H1 (cell line): Measurements from ENCODE around the gene TSPOAP1. TPM values are rescaled to one million over a fixed set of nuclear protein-coding genes. Genes with fewer than 3 reads are reported as not detected.

Experiments used
- CTCF ChIA-PET: fragments of 300-600 bp; sonication (Branson Sonifier 250); formaldehyde crosslinking; loops from one replicate; lab custom pipeline; 2021; ENCODE audit not compliant: partially characterized antibody; lab: Charles Lee
- POLR2A ChIA-PET: fragments of 300-600 bp; sonication (Branson Sonifier 250); formaldehyde crosslinking; loops from one replicate; lab custom pipeline; 2021; ENCODE audit warnings: inconsistent platforms; ENCODE audit not compliant: partially characterized antibody; lab: Charles Lee
- DNase-seq, 2 experiments: peaks; one replicate each; pipeline versions ENCODE4 v3.0.0 to v3.0.0-alpha.2; 2010 to 2022; ENCODE audit warnings: low spot score in 2 of 2, low read depth in 1 of 2, mixed read lengths in 1 of 2
- FAIRE-seq: peaks from 2 replicates; lab custom pipeline; 2011; peaks lifted over from hg19 to GRCh38; lab: Jason Lieb, UNC
- H2AFZ ChIP-seq: 2 replicates; pipeline ENCODE4 v1.8.1; 2012; ENCODE audit warnings: low read length, inconsistent platforms
- H2AK5ac ChIP-seq: 2 replicates; pipeline ENCODE4 v1.6.1; 2013; ENCODE audit warnings: low read depth, low read length
- H2BK120ac ChIP-seq: replicated peaks from 2 replicates; pipeline ENCODE3; 2013; ENCODE audit warnings: low read depth, low read length, inconsistent platforms
- H2BK12ac ChIP-seq: 2 replicates; pipeline ENCODE4 v1.6.1; 2013; ENCODE audit warnings: low read depth, low read length
- H2BK15ac ChIP-seq: 2 replicates; pipeline ENCODE4 v1.6.1; 2013; ENCODE audit warnings: low read length
- H2BK20ac ChIP-seq: 2 replicates; pipeline ENCODE4 v1.6.1; 2013; ENCODE audit warnings: low read length
- H2BK5ac ChIP-seq: 2 replicates; pipeline ENCODE4 v1.6.1; 2013; ENCODE audit warnings: low read depth, low read length
- H3K14ac ChIP-seq: 2 replicates; pipeline ENCODE4 v1.6.1; 2013; ENCODE audit warnings: inconsistent platforms; ENCODE audit not compliant: insufficient read length
- H3K18ac ChIP-seq: 2 replicates; pipeline ENCODE4 v1.6.1; 2013; ENCODE audit warnings: low read length; ENCODE audit errors: extremely low read depth
- H3K23ac ChIP-seq: 2 replicates; pipeline ENCODE4 v1.6.1; 2013; ENCODE audit warnings: inconsistent platforms; ENCODE audit not compliant: insufficient read length
- H3K23me2 ChIP-seq: 2 replicates; pipeline ENCODE4 v1.6.1; 2013; ENCODE audit warnings: low read depth, low read length
- H3K27ac ChIP-seq: 2 replicates; pipeline ENCODE4 v1.6.1; 2011; ENCODE audit warnings: low read depth, low read length, inconsistent platforms
- H3K27me3 ChIP-seq, 4 experiments: replicated peaks in 1 of 4; 1 replicate in 1 of 4; 2 replicates in 3 of 4; pipeline versions ENCODE4 v1.6.1 to v1.8.1; 2011 to 2013; ENCODE audit warnings: low read length in 3 of 4, mild to moderate bottlenecking in 3 of 4, inconsistent platforms in 2 of 4, mixed read lengths in 2 of 4, moderate library complexity in 1 of 4; ENCODE audit not compliant: control insufficient read depth in 3 of 4, insufficient read depth in 3 of 4; ENCODE audit errors: extremely low read depth in 1 of 4
- H3K36me3 ChIP-seq, 4 experiments: 2 replicates each; pipeline versions ENCODE4 v1.6.1 to v1.8.1; 2011 to 2013; ENCODE audit warnings: mild to moderate bottlenecking in 4 of 4, low read length in 3 of 4, moderate library complexity in 2 of 4, control low read depth in 1 of 4, inconsistent platforms in 1 of 4; ENCODE audit not compliant: insufficient read depth in 4 of 4, control insufficient read depth in 2 of 4
- H3K4ac ChIP-seq: replicated peaks from 2 replicates; pipeline ENCODE3; 2013; ENCODE audit warnings: low read length, low read depth, mixed read lengths, inconsistent platforms; ENCODE audit not compliant: insufficient read length
- H3K4me1 ChIP-seq, 4 experiments: replicated peaks in 1 of 4; 1 replicate in 1 of 4; 2 replicates in 3 of 4; pipeline versions ENCODE4 v1.6.1 to v1.8.1; 2011 to 2013; ENCODE audit warnings: low read length in 3 of 4, inconsistent platforms in 2 of 4, mixed read lengths in 1 of 4; ENCODE audit not compliant: insufficient read depth in 4 of 4, control insufficient read depth in 3 of 4
- H3K4me2 ChIP-seq, 2 experiments: 2 replicates each; pipeline versions ENCODE4 v1.6.1 to v1.8.1; 2011 to 2013; ENCODE audit warnings: low read depth in 2 of 2, low read length in 2 of 2, control low read depth in 1 of 2, inconsistent platforms in 1 of 2, mild to moderate bottlenecking in 1 of 2; ENCODE audit not compliant: insufficient read depth in 1 of 2
- H3K4me3 ChIP-seq, 4 experiments: fragments of 200-600, 300-600 bp in 1 of 4; sonication (generic), shearing (Covaris generic), sonication (Bioruptor Twin) in 1 of 4; 2 replicates each; pipeline versions ENCODE4 v1.5.1 to v1.8.1; 2011 to 2016; ENCODE audit warnings: low read length in 4 of 4, low read depth in 3 of 4, control low read depth in 2 of 4, inconsistent platforms in 2 of 4, mild to moderate bottlenecking in 2 of 4, mixed read lengths in 1 of 4, moderate library complexity in 1 of 4; ENCODE audit not compliant: insufficient read depth in 2 of 4; ENCODE audit errors: extremely low read depth in 1 of 4
- H3K56ac ChIP-seq: replicated peaks from 2 replicates; pipeline ENCODE3; 2013; ENCODE audit warnings: low read depth, mild to moderate bottlenecking, mixed read lengths, low read length, inconsistent platforms; ENCODE audit not compliant: insufficient read length
- H3K79me1 ChIP-seq: 2 replicates; pipeline ENCODE4 v1.6.1; 2013; ENCODE audit warnings: low read depth, low read length, control low read depth
- H3K79me2 ChIP-seq, 2 experiments: 2 replicates each; pipeline versions ENCODE4 v1.6.1 to v1.8.1; 2012 to 2013; ENCODE audit warnings: low read length in 2 of 2, mild to moderate bottlenecking in 2 of 2, inconsistent platforms in 1 of 2; ENCODE audit not compliant: insufficient read depth in 2 of 2, control insufficient read depth in 1 of 2
- H3K9ac ChIP-seq, 4 experiments: replicated peaks in 1 of 4; 1 replicate in 1 of 4; 2 replicates in 3 of 4; pipeline versions ENCODE4 v1.6.1 to v1.8.1; 2011 to 2013; ENCODE audit warnings: low read depth in 3 of 4, low read length in 3 of 4, control low read depth in 2 of 4, mild to moderate bottlenecking in 2 of 4, moderate library complexity in 2 of 4, inconsistent platforms in 1 of 4; ENCODE audit errors: extremely low read depth in 1 of 4
- H3K9me3 ChIP-seq, 2 experiments: 2 replicates each; pipeline versions ENCODE4 v1.6.1 to v1.8.1; 2012 to 2013; ENCODE audit warnings: mild to moderate bottlenecking in 2 of 2, moderate library complexity in 2 of 2, control low read depth in 1 of 2, inconsistent platforms in 1 of 2, low read depth in 1 of 2, low read length in 1 of 2, mixed read lengths in 1 of 2; ENCODE audit not compliant: insufficient read depth in 2 of 2
- H4K20me1 ChIP-seq, 2 experiments: replicated peaks in 1 of 2; 2 replicates each; pipeline versions ENCODE3 to v1.8.1; 2011 to 2013; ENCODE audit warnings: inconsistent platforms in 2 of 2, low read length in 2 of 2, mild to moderate bottlenecking in 1 of 2; ENCODE audit not compliant: insufficient read depth in 2 of 2, control insufficient read depth in 1 of 2
- H4K5ac ChIP-seq: 2 replicates; pipeline ENCODE4 v1.6.1; 2013; ENCODE audit warnings: low read length, low read depth, mixed read lengths, inconsistent platforms; ENCODE audit not compliant: insufficient read length
- H4K8ac ChIP-seq: 2 replicates; pipeline ENCODE4 v1.8.0; 2013; ENCODE audit warnings: mild to moderate bottlenecking, moderate library complexity, low read length, inconsistent platforms; ENCODE audit not compliant: insufficient read depth; ENCODE audit errors: extremely low read depth
- H4K91ac ChIP-seq: replicated peaks from 2 replicates; pipeline ENCODE3; 2013; ENCODE audit warnings: low read length, mixed read lengths, inconsistent platforms; ENCODE audit not compliant: insufficient read length
- ATF2 ChIP-seq: IDR thresholded peaks from 2 replicates; pipeline ENCODE4 v1.6.1; 2012; ENCODE audit warnings: low read length, inconsistent platforms
- EZH2 ChIP-seq: fragments of 200-600 bp; sonication (generic); IDR thresholded peaks from 2 replicates; pipeline ENCODE4 v1.7.1; 2012; ENCODE audit warnings: low read depth, mild to moderate bottlenecking, moderate library complexity, low read length, inconsistent platforms; ENCODE audit not compliant: severe bottlenecking
- HDAC2 ChIP-seq, 2 experiments: fragments of 300-600 bp in 1 of 2; sonication (generic) in 1 of 2; IDR thresholded peaks; 2 replicates each; pipeline ENCODE4 v1.6.1; 2011 to 2012; ENCODE audit warnings: low read depth in 2 of 2, low read length in 2 of 2, mild to moderate bottlenecking in 2 of 2, moderate library complexity in 2 of 2, borderline replicate concordance in 1 of 2, inconsistent platforms in 1 of 2
- JUN ChIP-seq: IDR thresholded peaks from 2 replicates; pipeline ENCODE4 v1.6.1; 2011; ENCODE audit warnings: low read depth, mild to moderate bottlenecking, improper control_type of control experiment, low read length
- PHF8 ChIP-seq: fragments of 200-600 bp; sonication (generic); conservative IDR thresholded peaks from 2 replicates; pipeline ENCODE4 v1.7.1; 2012; ENCODE audit warnings: low read depth, mild to moderate bottlenecking, inconsistent platforms, low read length, moderate library complexity
- TAF7 ChIP-seq: optimal IDR thresholded peaks from 2 replicates; pipeline ENCODE3; 2011; ENCODE audit warnings: low read depth, mild to moderate bottlenecking, inconsistent platforms, low read length, moderate library complexity, borderline replicate concordance
- USF2 ChIP-seq: IDR thresholded peaks from 2 replicates; pipeline ENCODE4 v1.6.1; 2011; ENCODE audit warnings: low read length, improper control_type of control experiment
- WGBS, 2 experiments: shearing (Covaris generic) in 1 of 2; methylation state at CpG; one replicate each; pipeline versions ENCODE4 v1.1.6 to v1.1.7; 2013 to 2015; ENCODE audit warnings: low lambda C conversion rate in 2 of 2, mixed read lengths in 2 of 2, inconsistent platforms in 1 of 2, low coverage in 1 of 2, missing lambda C conversion rate in 1 of 2; ENCODE audit not compliant: insufficient replicate concordance in 2 of 2, insufficient coverage in 1 of 2, insufficient read length in 1 of 2; ENCODE audit errors: extremely low coverage in 1 of 2, missing lambda C conversion rate in 1 of 2; 5-methylcytosine and 5-hydroxymethylcytosine counted together
- polyA plus RNA-seq, 7 experiments: library from polyadenylated mRNA; depleted of rRNA in 3 of 7; stranded (reverse) in 5 of 7; unstranded in 2 of 7; fragments of >200 nt in 5 of 7; fragments of 200-250 nt in 2 of 7; gene quantifications; 1 replicate in 5 of 7; 2 replicates in 1 of 7; 4 replicates in 1 of 7; pipeline versions ENCODE4 v1.2.1 to v1.2.3, GENCODE V29; 2011 to 2013; ENCODE audit warnings: missing spikeins in 2 of 7, mixed read lengths in 2 of 7
- total RNA-seq: library from RNA; stranded (reverse); fragmentation: NEBNext Ultra II Directional; extraction: Animal tissue kit (Norgen Biotek cat#: 25700); gene quantifications from 2 replicates; pipeline ENCODE4 v1.2.1, GENCODE V29; 2021

Gene TSPOAP1
- total and polyA plus RNA-seq, 2 of the 8 experiments (the other 6 are each of a cell fraction or from before 2014, with no cell fraction given) = 7.6 to 9.2 TPM

GRCh38 chr17:58369214-58370031 lies 40.8 kb upstream of the TSPOAP1 start:
- H3K4me1 ChIP-seq = no peaks in the 10 kb centered on the region
- H4K5ac ChIP-seq = no peak overlapping the region
- H3K9me3 ChIP-seq = no peaks in the 10 kb centered on the region
- H3K27me3 ChIP-seq = no peaks in the 10 kb centered on the region
- DNase-seq (no peak), FAIRE-seq (no peak)
- no peaks in the 10 kb centered on the region; the same call in 1 of the 2 replicates for H3K23me2 ChIP-seq
- no peaks in the 10 kb centered on the region for H3K79me2 ChIP-seq
- H2AFZ ChIP-seq = no peak overlapping the region
- H3K9ac ChIP-seq = no peak overlapping the region
- H2BK5ac ChIP-seq = no peak overlapping the region
- no peaks in the 10 kb centered on the region for H3K79me1 ChIP-seq
- H2BK15ac ChIP-seq = no peak overlapping the region
- no peak overlapping the region for H2BK120ac ChIP-seq
- H3K4me2 ChIP-seq = no peak overlapping the region
- H3K14ac ChIP-seq = no peak overlapping the region
- H3K36me3 ChIP-seq = no peaks in the 10 kb centered on the region; a peak in 1 of 8 replicates
- H4K20me1 ChIP-seq = no peaks in the 10 kb centered on the region
- ChIA-PET CTCF (interaction anchor here (0.6 to 3.2 kb wide), 10 partner anchors 9 to 588 kb away, joined by 3 to 12 read pairs (median 4); partner anchors contain the start of gene RNF43), POLR2A (interaction anchor here (0.6 to 1.6 kb wide), 2 partner anchors 22 to 25 kb away, joined by 3 to 6 read pairs; no protein-coding TSS in a partner anchor)
- no peak overlapping the region for H3K4me3 ChIP-seq
- no peak overlapping the region for H3K27ac ChIP-seq
- no peak overlapping the region for H2AK5ac ChIP-seq
- H3K23ac ChIP-seq = no peak overlapping the region
- H4K8ac ChIP-seq = peak overlapping the region; percentile 11; the same call in 1 of the 2 replicates
- no peak overlapping the region for H2BK20ac ChIP-seq
- H2BK12ac ChIP-seq = no peak overlapping the region
- no peak overlapping the region for H3K18ac ChIP-seq
- H3K4ac ChIP-seq = no peak overlapping the region
- H3K56ac ChIP-seq = no peak overlapping the region
- 89% methylated on average over 5 of the region's 5 CpGs; no CpG with 5 or more reads in 1 of the 2 experiments for WGBS, 2 experiments
- no peak overlapping the region for H4K91ac ChIP-seq
- no peak for TF ChIP-seq EZH2
- TF ChIP-seq HDAC2 (IDR thresholded peaks at IDR 0.05; ENCODE audit: borderline replicate concordance in 1 of 2, low read depth in 2 of 2, low read length in 2 of 2) = no peak
- no peak for TF ChIP-seq ATF2
- TF ChIP-seq USF2 = no peak
- TF ChIP-seq PHF8 = no peak
- TF ChIP-seq JUN = no peak
- no peak for TF ChIP-seq TAF7
